Activated CD8-positive, alpha-beta memory T cell treated with anti-CD3 and anti-CD28 coated beads, Interleukin-2, amount 10 ng/mL, durations not matched to agents 7 days and 5 days (primary cell): ENCODE data around the gene SYT2. TPM values are rescaled to one million over a fixed set of nuclear protein-coding genes. Genes with fewer than 3 reads are reported as not detected.
"Not testable (repeated sequence)": the region's sequence is repeated elsewhere in the genome, so short reads cannot be mapped to it uniquely, and the experiment has no call there.

Experiments
- ATAC-seq: fragments of 150-1000 bp; cut with Tn5 transposase; one replicate; pipeline ENCODE4 v1.10.0; 2021; ENCODE audit warnings: moderate library complexity
- CTCF ChIA-PET: fragments of 350-600 bp; sonication (Branson Sonifier 250); formaldehyde crosslinking; loops from one replicate; lab custom pipeline; 2021; ENCODE audit warnings: antibody characterized with exemption; lab: Charles Lee
- DNase-seq: peaks from one replicate; pipeline ENCODE4 v3.0.0-alpha.2; 2020
- H3K27ac Mint-ChIP-seq: one replicate; pipeline ENCODE4 v1.8.0; 2021; ENCODE audit warnings: mild to moderate bottlenecking, mixed read lengths
- H3K27me3 Mint-ChIP-seq: one replicate; pipeline ENCODE4 v1.8.0; 2021; ENCODE audit warnings: mixed read lengths
- H3K36me3 Mint-ChIP-seq: one replicate; pipeline ENCODE4 v1.8.0; 2021; ENCODE audit warnings: mild to moderate bottlenecking, mixed read lengths
- H3K4me1 Mint-ChIP-seq: one replicate; pipeline ENCODE4 v1.8.0; 2021; ENCODE audit warnings: mixed read lengths
- H3K4me3 Mint-ChIP-seq: one replicate; pipeline ENCODE4 v1.8.0; 2021; ENCODE audit warnings: mild to moderate bottlenecking, moderate library complexity, mixed read lengths
- H3K9me3 Mint-ChIP-seq: one replicate; pipeline ENCODE4 v1.8.0; 2022; ENCODE audit warnings: low read depth, mixed read lengths
- total RNA-seq, 2 experiments: library from RNA; stranded (reverse); gene quantifications; one replicate each; pipeline ENCODE4 v1.2.3, GENCODE V29; 2021

Gene SYT2
- total RNA-seq, 2 experiments from 2014 or later: not detected

DNA sequence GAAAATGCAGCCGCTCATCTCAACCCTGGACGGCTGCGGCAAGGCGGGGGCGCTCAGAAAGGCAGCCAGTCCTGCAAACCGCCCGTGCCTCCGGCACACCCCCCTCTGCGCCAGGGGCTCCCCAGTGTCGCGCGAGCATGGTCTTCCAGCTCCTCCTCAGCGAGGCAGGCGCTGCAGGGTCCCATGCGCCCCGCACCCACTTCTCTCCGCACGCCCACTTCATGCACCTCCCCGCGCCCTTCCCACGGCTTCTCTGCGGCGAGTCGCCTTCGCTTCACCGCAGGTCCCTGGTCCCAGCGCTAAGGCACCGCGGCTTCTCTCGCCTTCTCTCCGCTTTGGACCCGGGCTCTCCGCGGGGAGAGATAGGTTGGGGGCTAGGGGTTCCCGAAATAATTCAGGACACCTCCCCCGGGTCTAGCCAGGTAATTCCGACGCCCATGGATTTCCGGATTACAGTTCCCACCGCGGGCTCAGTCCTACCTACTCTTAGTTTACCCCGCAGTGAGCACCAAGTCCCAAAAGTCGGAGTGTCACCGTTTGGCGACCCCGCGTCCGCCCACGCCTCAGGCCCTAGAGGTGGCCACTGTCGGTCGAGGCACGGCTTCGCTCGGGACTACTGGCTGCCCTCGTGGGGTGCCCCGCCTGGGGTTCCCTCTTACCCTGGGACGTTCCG lies 67.5 kb downstream of the SYT2 start:
- DNase-seq: no peak
- H3K4me1 Mint-ChIP-seq: peaks cover 2% of the 10 kb centered on the region
- H3K36me3 Mint-ChIP-seq: no peaks in the 10 kb centered on the region
- no peaks in the 10 kb centered on the region for H3K9me3 Mint-ChIP-seq
- CTCF ChIA-PET: no interaction called here
- ATAC-seq: peak; percentile 22
- no peak overlapping the region for H3K27ac Mint-ChIP-seq
- H3K27me3 Mint-ChIP-seq: peaks cover 94% of the 10 kb centered on the region
- H3K4me3 Mint-ChIP-seq: no peak overlapping the region

DNA sequence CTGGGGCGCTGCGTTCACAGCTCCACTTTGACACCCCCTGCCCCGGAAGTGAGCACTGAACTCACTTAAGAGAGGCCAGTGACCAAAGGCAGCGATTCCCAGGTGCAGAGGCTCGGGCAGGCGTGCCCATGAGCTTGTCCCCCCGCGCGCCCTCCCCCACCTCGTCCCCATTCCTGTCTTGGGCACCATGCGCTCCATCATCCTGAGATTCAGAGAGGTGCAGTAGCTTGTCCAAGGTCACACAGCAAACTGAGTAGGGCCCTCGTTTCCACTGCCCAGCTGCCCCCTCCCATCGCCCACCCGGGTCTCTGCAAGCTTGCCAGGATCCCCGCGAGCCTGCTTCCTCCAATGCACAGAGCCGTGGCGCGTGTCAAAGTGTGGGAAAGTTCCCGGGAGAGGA lies 68.0 kb downstream of the SYT2 start:
- no peak overlapping the region for H3K27ac Mint-ChIP-seq
- H3K36me3 Mint-ChIP-seq: no peaks in the 10 kb centered on the region
- peaks cover 94% of the 10 kb centered on the region for H3K27me3 Mint-ChIP-seq
- H3K9me3 Mint-ChIP-seq: no peaks in the 10 kb centered on the region
- ATAC-seq (no peak), DNase-seq (no peak)
- H3K4me1 Mint-ChIP-seq: peaks cover 2% of the 10 kb centered on the region
- CTCF ChIA-PET: no interaction called here
- H3K4me3 Mint-ChIP-seq: no peak overlapping the region

DNA sequence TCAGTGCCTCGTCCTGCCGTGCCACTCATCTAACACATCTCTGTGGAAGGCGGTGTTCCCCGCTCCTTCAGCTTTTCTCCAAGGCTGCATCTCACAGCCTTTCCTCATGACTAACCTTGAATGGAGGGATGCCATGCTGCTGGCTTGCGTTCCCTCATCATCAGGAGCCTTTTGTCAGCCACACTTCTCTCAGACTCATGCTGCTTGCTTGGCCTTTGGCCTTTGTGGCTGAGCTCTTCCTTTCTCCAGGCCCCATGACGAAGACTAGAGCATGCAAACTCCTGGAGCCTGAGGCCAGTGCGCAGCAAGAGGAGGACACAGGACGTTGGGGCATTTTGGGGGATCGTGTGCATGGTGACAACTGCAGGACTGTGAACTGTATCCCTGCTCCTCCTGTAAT lies 70.8 kb downstream of the SYT2 start:
- Mint-ChIP-seq H3K4me1 (peaks cover 2% of the 10 kb centered on the region), H3K9me3 (no peaks in the 10 kb centered on the region), H3K27ac (no peak overlapping the region), H3K27me3 (peaks cover 89% of the 10 kb centered on the region), H3K4me3 (no peak overlapping the region), H3K36me3 (no peaks in the 10 kb centered on the region)
- DNase-seq (no peak), ATAC-seq (no peak)
- CTCF ChIA-PET: no interaction called here

DNA sequence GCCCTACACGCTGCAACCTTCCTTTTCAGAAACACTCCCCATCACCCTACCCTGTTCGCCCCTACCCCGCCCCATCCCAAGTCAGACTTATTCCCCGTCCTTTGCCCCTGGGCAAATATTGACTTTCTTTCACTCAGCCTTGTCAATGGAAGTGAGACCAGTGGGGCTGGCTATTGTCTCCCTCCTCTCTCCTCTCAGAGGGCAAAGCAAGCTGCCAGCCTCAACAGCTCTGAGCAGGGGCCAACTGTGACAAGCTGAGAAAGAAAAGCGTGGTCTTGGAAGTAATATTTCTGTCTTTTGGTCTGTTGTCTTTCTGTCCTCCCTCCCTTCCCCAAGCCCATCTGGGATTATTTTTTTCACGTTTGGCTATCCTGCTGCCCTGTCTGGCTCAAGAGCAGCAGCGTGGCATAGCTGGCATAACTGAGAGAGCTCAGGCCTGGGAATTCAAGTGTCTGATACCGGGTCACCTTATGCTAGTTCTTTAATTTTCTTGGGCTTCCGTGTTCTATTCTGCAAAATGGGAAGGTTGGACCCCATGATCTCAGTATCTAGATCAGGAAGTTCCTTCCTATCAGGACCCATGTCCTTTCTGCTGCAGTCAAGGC lies 71.5 kb downstream of the SYT2 start:
- H3K9me3 Mint-ChIP-seq, H3K4me1 Mint-ChIP-seq, CTCF ChIA-PET, H3K4me3 Mint-ChIP-seq, H3K36me3 Mint-ChIP-seq, DNase-seq, H3K27ac Mint-ChIP-seq, ATAC-seq: not testable (repeated sequence)
- peaks cover 86% of the 10 kb centered on the region for H3K27me3 Mint-ChIP-seq

DNA sequence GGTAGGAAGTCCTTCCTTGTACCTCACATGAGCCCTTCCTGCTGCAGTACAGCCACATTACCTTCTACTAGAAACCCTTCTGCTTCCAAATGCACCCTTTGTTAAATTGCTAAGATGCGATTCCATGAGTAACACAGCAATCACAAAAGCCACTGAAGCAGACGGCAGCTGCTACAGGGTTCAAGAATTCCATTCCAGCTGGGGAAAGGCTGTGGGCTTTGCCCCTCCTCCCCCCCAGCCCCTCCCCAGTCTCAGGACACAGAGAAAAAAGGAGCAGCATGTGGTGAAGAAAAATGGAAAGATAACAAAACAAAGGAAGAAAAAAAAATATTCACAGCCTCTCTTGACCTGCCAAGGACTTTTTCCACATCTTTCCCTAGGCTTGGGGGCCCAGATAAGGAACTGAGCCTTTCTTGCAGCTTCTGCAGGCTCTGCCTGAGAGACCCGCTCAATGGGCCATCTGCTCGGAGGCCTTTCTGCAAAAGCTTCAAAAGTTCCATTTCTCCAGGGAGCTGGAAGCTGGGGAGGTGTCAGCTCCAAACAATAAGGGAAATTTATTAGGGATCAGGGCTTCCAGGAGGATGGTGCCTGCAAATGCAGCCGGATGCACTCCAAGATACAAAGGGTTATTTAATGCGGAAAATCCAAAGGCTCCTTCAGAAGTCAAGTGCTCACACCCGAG lies 72.1 kb downstream of the SYT2 start:
- CTCF ChIA-PET: interaction anchor here (1.1 kb wide), 1 partner anchor 66 kb away, joined by 3 read pairs; no protein-coding TSS in a partner anchor
- no peak overlapping the region for H3K27ac Mint-ChIP-seq
- H3K4me3 Mint-ChIP-seq: no peak overlapping the region
- no peak for ATAC-seq
- no peaks in the 10 kb centered on the region for H3K36me3 Mint-ChIP-seq
- peaks cover 85% of the 10 kb centered on the region for H3K27me3 Mint-ChIP-seq
- no peaks in the 10 kb centered on the region for H3K9me3 Mint-ChIP-seq
- no peak for DNase-seq
- peaks cover 2% of the 10 kb centered on the region for H3K4me1 Mint-ChIP-seq

DNA sequence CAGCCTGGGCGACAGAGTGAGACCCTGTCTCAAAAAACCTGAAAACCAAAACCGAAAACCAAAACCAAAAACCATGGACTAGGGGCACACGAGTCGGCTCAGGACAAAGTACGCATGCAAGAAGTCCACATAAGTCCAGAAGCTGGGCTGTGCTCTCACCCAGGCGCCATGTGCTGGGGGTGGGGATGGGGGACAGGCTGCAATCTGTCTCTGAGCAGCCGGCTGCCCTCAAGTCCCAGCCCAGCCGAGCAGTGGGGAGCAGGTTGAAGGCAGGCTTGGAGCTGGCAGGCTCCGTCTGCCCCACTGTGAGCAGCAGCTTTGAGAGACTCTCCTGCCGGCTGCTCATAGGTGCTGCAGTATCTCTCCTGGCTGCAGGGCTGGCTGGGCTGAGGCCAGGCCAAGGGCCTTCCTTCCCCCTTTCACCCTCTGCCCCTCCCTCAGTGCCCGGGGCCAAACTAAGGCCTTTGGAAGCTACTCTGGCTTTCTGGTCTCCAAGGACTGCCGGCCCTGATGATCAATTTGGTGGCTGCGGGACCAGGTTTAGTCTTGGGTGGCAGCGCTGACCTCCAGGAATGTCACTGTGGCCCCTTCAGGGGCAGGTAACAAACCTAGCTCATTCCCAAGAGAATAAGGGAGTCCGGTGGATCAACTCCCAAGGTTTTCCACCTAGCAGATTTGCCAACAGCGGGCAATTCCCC lies 72.8 kb downstream of the SYT2 start:
- H3K27ac Mint-ChIP-seq, ATAC-seq, H3K4me1 Mint-ChIP-seq, H3K36me3 Mint-ChIP-seq, H3K4me3 Mint-ChIP-seq, DNase-seq, H3K9me3 Mint-ChIP-seq: not testable (repeated sequence)
- peaks cover 85% of the 10 kb centered on the region for H3K27me3 Mint-ChIP-seq
- CTCF ChIA-PET: interaction anchor here (0.7 to 1.1 kb wide), 2 partner anchors 66 to 296 kb away, joined by 3 read pairs; partner anchors contain the start of gene UBE2T

DNA sequence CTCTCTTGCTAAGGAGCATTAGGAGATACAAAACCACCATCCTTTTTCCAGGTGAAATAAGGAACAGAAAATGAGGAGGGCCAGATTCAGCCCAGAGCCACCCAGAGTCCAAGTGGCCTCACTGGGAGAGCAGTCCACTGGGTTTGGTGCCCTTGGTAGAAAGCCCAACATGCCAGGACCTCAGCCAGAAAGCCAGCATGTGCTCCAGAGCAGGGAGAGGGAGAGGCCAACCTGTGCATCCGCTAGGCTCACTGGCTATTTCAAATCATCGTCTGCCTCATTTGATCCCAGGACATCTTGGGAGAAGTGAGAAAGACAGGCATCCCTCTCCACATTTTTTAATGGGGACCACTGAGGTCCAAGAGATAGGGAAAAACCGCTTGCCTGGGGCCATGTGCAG lies 74.1 kb downstream of the SYT2 start:
- H3K4me1 Mint-ChIP-seq, H3K4me3 Mint-ChIP-seq, H3K36me3 Mint-ChIP-seq, CTCF ChIA-PET, DNase-seq, ATAC-seq, H3K9me3 Mint-ChIP-seq, H3K27ac Mint-ChIP-seq: not testable (repeated sequence)
- H3K27me3 Mint-ChIP-seq: peaks cover 81% of the 10 kb centered on the region

DNA sequence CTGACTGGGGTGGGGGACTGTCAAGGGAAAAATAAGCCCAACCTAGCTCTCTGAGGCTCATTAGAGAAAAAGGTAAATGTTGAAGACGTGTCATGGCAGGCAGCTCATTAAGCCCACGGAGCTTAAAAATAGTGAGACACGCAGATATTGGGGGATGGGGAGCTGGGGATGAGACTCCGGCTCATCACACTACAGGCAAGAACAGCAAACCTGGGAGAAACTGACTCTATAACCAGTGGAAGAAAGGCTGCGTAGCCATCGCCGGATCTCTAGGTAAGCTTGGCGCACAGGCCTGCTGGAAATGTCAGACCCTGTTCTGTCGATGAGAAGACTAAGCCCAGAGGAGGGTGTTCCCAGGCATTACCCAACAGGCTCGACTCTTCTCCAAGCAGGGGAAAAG lies 78.0 kb downstream of the SYT2 start:
- H3K27ac Mint-ChIP-seq: no peak overlapping the region
- DNase-seq (no peak), ATAC-seq (no peak)
- H3K9me3 Mint-ChIP-seq: no peaks in the 10 kb centered on the region
- peaks cover 58% of the 10 kb centered on the region for H3K27me3 Mint-ChIP-seq
- CTCF ChIA-PET: no interaction called here
- H3K4me3 Mint-ChIP-seq: no peak overlapping the region
- H3K4me1 Mint-ChIP-seq: peaks cover 29% of the 10 kb centered on the region
- H3K36me3 Mint-ChIP-seq: no peaks in the 10 kb centered on the region

DNA sequence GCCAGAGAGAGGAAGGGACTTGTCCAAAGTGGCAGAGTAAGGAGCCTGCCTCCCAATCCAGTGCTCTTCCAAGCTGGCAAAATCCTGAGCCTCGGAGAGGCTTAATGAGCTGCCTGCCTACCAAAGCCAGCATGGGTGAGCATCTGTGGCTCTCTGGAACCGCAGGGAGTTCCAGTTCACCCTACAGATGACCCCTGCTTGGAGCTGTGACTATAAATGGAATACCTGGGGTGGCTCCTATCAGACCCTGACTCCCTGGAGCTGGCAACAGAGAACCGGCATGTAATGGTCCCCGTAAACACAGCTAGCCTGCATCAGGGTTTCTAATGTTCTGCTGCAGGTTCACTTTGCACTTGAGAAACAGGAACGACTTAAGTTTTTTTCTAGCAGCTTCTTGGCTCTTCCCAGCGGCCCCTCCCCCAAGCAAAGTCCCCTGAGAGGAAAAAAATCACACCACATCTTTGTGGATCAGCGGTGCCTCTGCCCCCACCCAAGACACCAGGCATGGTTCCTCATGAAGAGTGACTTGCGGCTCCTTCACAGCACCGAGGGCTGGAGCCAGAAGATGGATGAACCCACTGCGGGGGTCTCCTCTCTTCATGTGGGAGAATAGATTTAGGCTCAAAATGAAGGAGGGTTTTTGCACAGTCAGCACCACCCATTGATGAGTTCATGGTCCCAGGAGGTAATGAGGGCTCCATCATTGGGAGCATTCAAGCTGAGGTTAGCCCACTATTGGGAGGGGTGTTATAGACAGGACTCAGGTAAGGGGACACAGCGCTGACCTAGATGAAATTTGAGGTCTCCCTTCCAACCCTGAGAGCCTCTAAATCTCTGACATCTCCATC lies 79.0 kb downstream of the SYT2 start:
- DNase-seq (no peak), ATAC-seq (no peak)
- Mint-ChIP-seq H3K27me3 (peaks cover 50% of the 10 kb centered on the region), H3K4me3 (no peak overlapping the region), H3K9me3 (no peaks in the 10 kb centered on the region), H3K27ac (no peak overlapping the region), H3K36me3 (no peaks in the 10 kb centered on the region), H3K4me1 (peaks cover 29% of the 10 kb centered on the region)
- CTCF ChIA-PET: no interaction called here

DNA sequence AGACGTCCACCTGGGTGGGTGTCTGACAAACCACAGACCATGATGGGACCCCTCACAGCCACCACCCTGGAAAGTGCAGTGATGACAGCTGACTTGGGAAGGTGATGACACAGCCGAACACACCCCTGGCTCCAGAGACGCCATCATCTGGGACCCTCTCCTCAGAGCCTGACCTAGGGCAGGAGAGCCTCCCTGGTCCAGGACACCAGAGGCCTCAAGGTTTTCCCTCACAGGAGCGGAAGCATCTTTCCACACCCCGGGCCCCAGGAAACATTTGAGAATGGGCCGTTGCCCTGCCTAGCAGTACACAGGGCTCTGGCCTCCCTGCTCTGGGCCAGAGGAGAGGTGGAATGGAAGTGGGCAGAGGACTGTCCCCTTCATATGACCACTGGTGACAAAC lies 79.7 kb downstream of the SYT2 start:
- H3K9me3 Mint-ChIP-seq: no peaks in the 10 kb centered on the region
- H3K4me1 Mint-ChIP-seq: peaks cover 29% of the 10 kb centered on the region
- H3K27ac Mint-ChIP-seq: no peak overlapping the region
- peaks cover 43% of the 10 kb centered on the region for H3K27me3 Mint-ChIP-seq
- DNase-seq (no peak), ATAC-seq (no peak)
- H3K36me3 Mint-ChIP-seq: no peaks in the 10 kb centered on the region
- CTCF ChIA-PET: no interaction called here
- H3K4me3 Mint-ChIP-seq: no peak overlapping the region

DNA sequence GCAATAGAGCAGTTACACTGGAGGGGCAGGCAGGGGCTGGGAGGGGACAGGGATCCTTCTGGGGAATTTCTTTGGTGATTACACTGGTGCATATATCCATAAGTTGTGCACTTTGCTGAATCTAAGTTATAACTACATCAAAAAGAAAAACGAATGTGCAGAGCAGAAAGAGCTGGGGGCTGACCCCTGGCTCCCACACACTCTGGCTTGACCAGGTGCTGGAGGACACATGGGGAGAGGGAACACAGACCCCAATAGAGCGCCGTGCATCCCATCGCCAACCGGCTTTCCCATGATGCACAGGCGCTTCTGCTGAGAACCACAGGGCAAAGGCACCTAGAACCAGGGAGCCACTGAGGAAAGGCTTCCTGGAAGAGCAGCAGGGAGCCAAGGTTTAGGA lies 80.2 kb downstream of the SYT2 start:
- H3K36me3 Mint-ChIP-seq, CTCF ChIA-PET, DNase-seq, H3K9me3 Mint-ChIP-seq, ATAC-seq, H3K4me3 Mint-ChIP-seq: not testable (repeated sequence)
- peak overlapping the region; percentile 22 for H3K27ac Mint-ChIP-seq
- H3K27me3 Mint-ChIP-seq: peaks cover 38% of the 10 kb centered on the region
- H3K4me1 Mint-ChIP-seq: peaks cover 29% of the 10 kb centered on the region

DNA sequence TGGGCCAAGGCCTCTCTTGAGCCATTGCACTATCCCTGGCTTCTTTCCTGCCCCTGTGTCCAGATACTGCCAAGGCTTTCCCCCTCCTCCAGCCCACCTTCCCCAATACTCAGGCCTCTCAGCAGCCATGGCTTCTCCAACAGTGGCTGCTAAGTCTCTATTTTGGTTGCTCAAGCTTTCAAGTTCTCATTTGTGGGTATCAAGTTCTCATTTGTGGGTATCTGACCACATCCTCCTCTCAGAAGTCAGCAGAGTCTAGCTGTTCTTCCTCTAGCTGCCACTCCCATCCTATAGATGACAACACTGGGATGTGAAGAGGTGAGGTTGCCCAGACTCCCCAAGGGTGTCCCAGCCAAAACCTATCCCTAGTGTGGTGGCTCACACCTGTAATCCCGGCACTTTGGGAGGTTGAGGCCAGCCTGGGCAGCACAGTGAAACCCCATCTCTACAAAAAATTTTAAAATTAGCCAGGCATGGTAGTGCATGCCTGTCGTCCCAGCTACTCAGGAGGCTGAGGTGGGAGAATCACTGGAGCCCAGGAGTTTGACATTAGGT lies 80.9 kb downstream of the SYT2 start:
- Mint-ChIP-seq H3K4me1 (peaks cover 29% of the 10 kb centered on the region), H3K4me3 (peak overlapping the region; percentile 26), H3K27me3 (peaks cover 33% of the 10 kb centered on the region), H3K27ac (peak overlapping the region; percentile 86)
- not testable (repeated sequence) for H3K9me3 Mint-ChIP-seq, H3K36me3 Mint-ChIP-seq
- peak; percentile 83 for ATAC-seq
- DNase-seq: peak; percentile 61
- CTCF ChIA-PET: interaction anchor here (0.8 to 1.2 kb wide), 2 partner anchors 11 to 90 kb away, joined by 3 to 4 read pairs; no protein-coding TSS in a partner anchor
